Measurements from ENCODE around the gene RTN4. TPM values are rescaled to one million over a fixed set of nuclear protein-coding genes. Genes with fewer than 3 reads are reported as not detected.
A peak's percentile ranks its signal among the peaks of the same experiment; 100 is the strongest.
"Not testable (repeated sequence)": the region's sequence is repeated elsewhere in the genome, so short reads cannot be mapped to it uniquely, and the experiment has no call there.

RTN4 gene
- total RNA-seq, 1 donor from 2014 or later: 819 TPM

DNA sequence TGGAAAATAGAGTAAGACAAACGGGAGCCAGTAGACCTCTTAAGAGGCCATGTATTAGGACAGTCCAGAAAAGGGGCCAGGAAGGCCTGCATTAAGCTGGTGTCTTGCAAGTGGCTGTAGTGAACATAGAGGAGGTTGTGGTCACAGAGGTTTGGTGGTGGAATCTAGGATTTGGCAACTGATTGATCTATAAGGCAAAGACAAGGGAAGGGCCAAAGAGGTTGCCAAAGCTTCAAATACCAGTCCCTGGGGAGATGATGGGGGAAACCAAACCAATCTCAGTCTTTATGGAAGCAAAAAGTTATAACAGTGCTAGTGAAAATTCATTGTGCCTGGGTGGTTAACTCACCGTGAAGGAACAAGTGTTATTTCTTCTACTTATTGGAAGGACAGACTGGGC is 28.7 kb upstream of the RTN4 start:
- peaks cover 19% of the 10 kb centered on the region for H3K9me3 Mint-ChIP-seq (ENCODE audit: low read depth)
- DNase-seq (ENCODE audit: low spot score): no peak
- peaks cover 4% of the 10 kb centered on the region for H3K36me3 Mint-ChIP-seq (ENCODE audit: low read depth)
- no peak for TF ChIP-seq CTCF (IDR thresholded peaks at IDR 0.05)
- H3K4me3 Mint-ChIP-seq (ENCODE audit: unreplicated experiment): no peak overlapping the region
- H3K4me1 Mint-ChIP-seq (ENCODE audit: low read depth): no peaks in the 10 kb centered on the region
- no peak overlapping the region for H3K27ac Mint-ChIP-seq (ENCODE audit: unreplicated experiment)
- no peaks in the 10 kb centered on the region for H3K27me3 Mint-ChIP-seq (ENCODE audit: low read depth)

- Mint-ChIP-seq H3K9me3 (ENCODE audit: low read depth) (peaks cover 19% of the 10 kb centered on the region), H3K4me3 (ENCODE audit: unreplicated experiment) (no peak overlapping the region), H3K27me3 (ENCODE audit: low read depth) (no peaks in the 10 kb centered on the region), H3K4me1 (ENCODE audit: low read depth) (peaks cover 17% of the 10 kb centered on the region), H3K36me3 (ENCODE audit: low read depth) (peaks cover 4% of the 10 kb centered on the region), H3K27ac (ENCODE audit: unreplicated experiment) (no peak overlapping the region)
- no peak for DNase-seq (ENCODE audit: low spot score)
- TF ChIP-seq CTCF (IDR thresholded peaks at IDR 0.05): no peak
Measured at GRCh38 chr2:55076721-55077120, 26.5 kb upstream of the RTN4 start.

- DNase-seq (ENCODE audit: low spot score); H3K27me3 Mint-ChIP-seq (ENCODE audit: low read depth); H3K4me3 Mint-ChIP-seq (ENCODE audit: unreplicated experiment); H3K27ac Mint-ChIP-seq (ENCODE audit: unreplicated experiment); H3K36me3 Mint-ChIP-seq (ENCODE audit: low read depth): not testable (repeated sequence)
- Mint-ChIP-seq H3K9me3 (ENCODE audit: low read depth) (peaks cover 19% of the 10 kb centered on the region), H3K4me1 (ENCODE audit: low read depth) (peaks cover 17% of the 10 kb centered on the region)
Measured at GRCh38 chr2:55076019-55076418, 25.8 kb upstream of the RTN4 start.

GRCh38 chr2:55073000-55073983 is 23.0 kb upstream of the RTN4 start:
- no peak for DNase-seq (ENCODE audit: low spot score)
- H3K27ac Mint-ChIP-seq (ENCODE audit: unreplicated experiment): peak overlapping the region; percentile 3
- H3K27me3 Mint-ChIP-seq (ENCODE audit: low read depth): no peaks in the 10 kb centered on the region
- TF ChIP-seq CTCF (IDR thresholded peaks at IDR 0.05): no peak
- H3K4me1 Mint-ChIP-seq (ENCODE audit: low read depth): peaks cover 17% of the 10 kb centered on the region
- H3K36me3 Mint-ChIP-seq (ENCODE audit: low read depth): peaks cover 4% of the 10 kb centered on the region
- peaks cover 11% of the 10 kb centered on the region for H3K9me3 Mint-ChIP-seq (ENCODE audit: low read depth)
- no peak overlapping the region for H3K4me3 Mint-ChIP-seq (ENCODE audit: unreplicated experiment)

- no peak for DNase-seq (ENCODE audit: low spot score)
- H3K4me3 Mint-ChIP-seq (ENCODE audit: unreplicated experiment): no peak overlapping the region
- no peaks in the 10 kb centered on the region for H3K9me3 Mint-ChIP-seq (ENCODE audit: low read depth)
- no peak overlapping the region for H3K27ac Mint-ChIP-seq (ENCODE audit: unreplicated experiment)
- no peaks in the 10 kb centered on the region for H3K36me3 Mint-ChIP-seq (ENCODE audit: low read depth)
- no peaks in the 10 kb centered on the region for H3K4me1 Mint-ChIP-seq (ENCODE audit: low read depth)
- peak; percentile 49 for TF ChIP-seq CTCF (IDR thresholded peaks at IDR 0.05)
- no peaks in the 10 kb centered on the region for H3K27me3 Mint-ChIP-seq (ENCODE audit: low read depth)
Measured at GRCh38 chr2:55063713-55064323, 13.6 kb upstream of the RTN4 start.

Data from chondrocyte (in vitro differentiated cells).